HCT116 (cell line): Measurements from ENCODE around the gene AKR7A2.

Source experiments
- CEBPB ChIP-seq: IDR thresholded peaks from 2 replicates; pipeline ENCODE4 v1.6.1; 2012; ENCODE audit warnings: low read depth
- CTCF ChIP-seq, 3 experiments: fragments of 200-600 bp in 1 of 3; sonication (generic) in 1 of 3; IDR thresholded peaks in 2 of 3; conservative IDR thresholded peaks in 1 of 3; 2 replicates each; pipeline ENCODE4 v1.5.1; 2012 to 2017; ENCODE audit warnings: low read depth in 2 of 3, low read length in 2 of 3, antibody characterized with exemption in 1 of 3, borderline replicate concordance in 1 of 3, control low read depth in 1 of 3, mild to moderate bottlenecking in 1 of 3, mixed read lengths in 1 of 3, mixed run types in 1 of 3, moderate library complexity in 1 of 3; ENCODE audit not compliant: insufficient read depth in 1 of 3
- ELF1 ChIP-seq: IDR thresholded peaks from 2 replicates; pipeline ENCODE4 v1.6.1; 2012; ENCODE audit warnings: low read depth, borderline replicate concordance
- EZH2 ChIP-seq: fragments of 200-600 bp; sonication (generic); IDR thresholded peaks from 2 replicates; pipeline ENCODE4 v1.6.1; 2017; ENCODE audit warnings: antibody characterized with exemption, mixed run types
- FOSL1 ChIP-seq: IDR thresholded peaks from 2 replicates; pipeline ENCODE4 v1.6.1; 2012; ENCODE audit warnings: low read depth
- JUND ChIP-seq: IDR thresholded peaks from 2 replicates; pipeline ENCODE4 v1.6.1; 2012
- MAX ChIP-seq: IDR thresholded peaks from 2 replicates; pipeline ENCODE4 v1.6.1; 2012
- POLR2A ChIP-seq: IDR thresholded peaks from 2 replicates; pipeline ENCODE4 v1.7.0; 2011; ENCODE audit warnings: borderline replicate concordance; ENCODE audit not compliant: insufficient read depth, insufficient read length; ENCODE audit errors: extremely low read depth
- REST ChIP-seq: IDR thresholded peaks from 2 replicates; pipeline ENCODE4 v1.6.1; 2012; ENCODE audit warnings: low read depth
- TCF7L2 ChIP-seq: IDR thresholded peaks from 2 replicates; pipeline ENCODE4 v1.7.0; 2011; ENCODE audit warnings: borderline replicate concordance, inconsistent platforms; ENCODE audit not compliant: insufficient read depth, insufficient read length; ENCODE audit errors: extremely low read depth
- YY1 ChIP-seq: IDR thresholded peaks from 2 replicates; pipeline ENCODE4 v1.6.1; 2011; ENCODE audit warnings: low read length, low read depth, moderate library complexity, mild to moderate bottlenecking; ENCODE audit not compliant: insufficient replicate concordance; ENCODE audit errors: extremely low read depth
- ZBTB33 ChIP-seq: IDR thresholded peaks from 2 replicates; pipeline ENCODE4 v1.6.1; 2011; ENCODE audit warnings: mild to moderate bottlenecking, low read length, moderate library complexity; ENCODE audit not compliant: insufficient replicate concordance; ENCODE audit errors: extremely low read depth
- ZNF274 ChIP-seq: fragments of 200-500 bp; sonication (Bioruptor generic); IDR thresholded peaks from 2 replicates; pipeline ENCODE4 v1.6.1; 2014; ENCODE audit warnings: mild to moderate bottlenecking, low read depth, low read length, inconsistent platforms

- TF ChIP-seq MAX (no peak), POLR2A (no peak), ELF1 (no peak), YY1 (no peak), CEBPB (no peak), JUND (no peak), EZH2 (no peak), CTCF (IDR thresholded peaks at IDR 0.05 in 2 of 3, conservative IDR thresholded peaks at IDR 0.05 in 1 of 3; ENCODE audit: borderline replicate concordance in 1 of 3, insufficient read depth in 1 of 3, low read depth in 2 of 3, low read length in 2 of 3) (no peak), ZNF274 (no peak), FOSL1 (no peak), ZBTB33 (no peak), TCF7L2 (no peak), REST (no peak)
Observed at GRCh38 chr1:19344831-19345230, 32.9 kb upstream of the AKR7A2 start.
